HL-60 (cell line): Measurements from ENCODE around the gene SLC7A10.

Experiments used
- GABPA ChIP-seq: IDR thresholded peaks from 2 replicates; pipeline ENCODE4 v1.6.1; 2012; ENCODE audit warnings: low read depth
- POLR2AphosphoS5 ChIP-seq: IDR thresholded peaks from 2 replicates; pipeline ENCODE4 v1.6.1; 2012; ENCODE audit warnings: low read depth
- TF ChIP-seq, protein P1 (sequence below): IDR thresholded peaks from one replicate; pipeline ENCODE4 v1.5.1; 2011; ENCODE audit warnings: low read length, control low read depth, inconsistent platforms; ENCODE audit not compliant: insufficient read depth
- TF ChIP-seq, protein P2 (sequence below): IDR thresholded peaks from 2 replicates; pipeline ENCODE4 v1.6.1; 2012; ENCODE audit warnings: low read depth; ENCODE audit not compliant: insufficient replicate concordance

DNA sequence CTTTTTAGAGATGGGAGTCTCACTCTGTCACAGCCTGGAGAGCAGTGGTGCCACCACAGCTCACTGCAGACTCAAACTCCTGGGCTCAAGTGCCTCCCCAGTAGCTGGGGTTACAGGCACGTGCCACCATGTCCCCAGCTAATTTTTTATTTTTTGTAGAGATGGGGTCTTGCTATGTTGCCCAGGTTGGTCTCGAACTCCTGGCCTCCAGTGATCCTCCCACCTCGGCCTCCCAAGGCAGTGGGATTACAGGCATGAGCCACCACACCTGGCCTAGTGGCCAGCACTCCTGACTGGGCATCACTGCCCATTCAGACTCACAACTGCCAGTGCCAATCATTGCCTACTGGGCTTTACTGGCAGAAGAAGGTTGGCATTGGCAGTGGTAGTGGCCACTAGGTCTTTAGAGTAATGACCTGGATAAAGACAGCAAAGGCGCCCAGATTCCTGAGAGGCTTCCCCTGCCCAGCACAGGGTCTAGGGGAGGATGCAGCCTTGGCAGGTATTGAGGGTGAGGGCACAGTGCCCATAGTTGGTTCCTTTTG, 26.8 kb upstream of the SLC7A10 start:
- TF ChIP-seq, protein P1, sequence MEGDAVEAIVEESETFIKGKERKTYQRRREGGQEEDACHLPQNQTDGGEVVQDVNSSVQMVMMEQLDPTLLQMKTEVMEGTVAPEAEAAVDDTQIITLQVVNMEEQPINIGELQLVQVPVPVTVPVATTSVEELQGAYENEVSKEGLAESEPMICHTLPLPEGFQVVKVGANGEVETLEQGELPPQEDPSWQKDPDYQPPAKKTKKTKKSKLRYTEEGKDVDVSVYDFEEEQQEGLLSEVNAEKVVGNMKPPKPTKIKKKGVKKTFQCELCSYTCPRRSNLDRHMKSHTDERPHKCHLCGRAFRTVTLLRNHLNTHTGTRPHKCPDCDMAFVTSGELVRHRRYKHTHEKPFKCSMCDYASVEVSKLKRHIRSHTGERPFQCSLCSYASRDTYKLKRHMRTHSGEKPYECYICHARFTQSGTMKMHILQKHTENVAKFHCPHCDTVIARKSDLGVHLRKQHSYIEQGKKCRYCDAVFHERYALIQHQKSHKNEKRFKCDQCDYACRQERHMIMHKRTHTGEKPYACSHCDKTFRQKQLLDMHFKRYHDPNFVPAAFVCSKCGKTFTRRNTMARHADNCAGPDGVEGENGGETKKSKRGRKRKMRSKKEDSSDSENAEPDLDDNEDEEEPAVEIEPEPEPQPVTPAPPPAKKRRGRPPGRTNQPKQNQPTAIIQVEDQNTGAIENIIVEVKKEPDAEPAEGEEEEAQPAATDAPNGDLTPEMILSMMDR = no peak
- TF ChIP-seq POLR2AphosphoS5 (no peak), GABPA (no peak)
- TF ChIP-seq, protein P2, sequence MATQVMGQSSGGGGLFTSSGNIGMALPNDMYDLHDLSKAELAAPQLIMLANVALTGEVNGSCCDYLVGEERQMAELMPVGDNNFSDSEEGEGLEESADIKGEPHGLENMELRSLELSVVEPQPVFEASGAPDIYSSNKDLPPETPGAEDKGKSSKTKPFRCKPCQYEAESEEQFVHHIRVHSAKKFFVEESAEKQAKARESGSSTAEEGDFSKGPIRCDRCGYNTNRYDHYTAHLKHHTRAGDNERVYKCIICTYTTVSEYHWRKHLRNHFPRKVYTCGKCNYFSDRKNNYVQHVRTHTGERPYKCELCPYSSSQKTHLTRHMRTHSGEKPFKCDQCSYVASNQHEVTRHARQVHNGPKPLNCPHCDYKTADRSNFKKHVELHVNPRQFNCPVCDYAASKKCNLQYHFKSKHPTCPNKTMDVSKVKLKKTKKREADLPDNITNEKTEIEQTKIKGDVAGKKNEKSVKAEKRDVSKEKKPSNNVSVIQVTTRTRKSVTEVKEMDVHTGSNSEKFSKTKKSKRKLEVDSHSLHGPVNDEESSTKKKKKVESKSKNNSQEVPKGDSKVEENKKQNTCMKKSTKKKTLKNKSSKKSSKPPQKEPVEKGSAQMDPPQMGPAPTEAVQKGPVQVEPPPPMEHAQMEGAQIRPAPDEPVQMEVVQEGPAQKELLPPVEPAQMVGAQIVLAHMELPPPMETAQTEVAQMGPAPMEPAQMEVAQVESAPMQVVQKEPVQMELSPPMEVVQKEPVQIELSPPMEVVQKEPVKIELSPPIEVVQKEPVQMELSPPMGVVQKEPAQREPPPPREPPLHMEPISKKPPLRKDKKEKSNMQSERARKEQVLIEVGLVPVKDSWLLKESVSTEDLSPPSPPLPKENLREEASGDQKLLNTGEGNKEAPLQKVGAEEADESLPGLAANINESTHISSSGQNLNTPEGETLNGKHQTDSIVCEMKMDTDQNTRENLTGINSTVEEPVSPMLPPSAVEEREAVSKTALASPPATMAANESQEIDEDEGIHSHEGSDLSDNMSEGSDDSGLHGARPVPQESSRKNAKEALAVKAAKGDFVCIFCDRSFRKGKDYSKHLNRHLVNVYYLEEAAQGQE = no peak
